Measurements from ENCODE around the gene HSPA5.
"Not testable (repeated sequence)": the region's sequence is repeated elsewhere in the genome, so short reads cannot be mapped to it uniquely, and the experiment has no call there.

The HSPA5 gene

GRCh38 chr9:125238127-125238914 is 2.8 kb downstream of the HSPA5 start:
- TF ChIP-seq EZH2 (IDR thresholded peaks at IDR 0.05; ENCODE audit: borderline replicate concordance, low read depth, low read length, severe bottlenecking), result no peak
- no peak for TF ChIP-seq CTCF (IDR thresholded peaks at IDR 0.05; ENCODE audit: borderline replicate concordance, extremely low read depth, low read length, poor library complexity, severe bottlenecking)
- H3K9ac ChIP-seq (ENCODE audit: low read depth, low read length), result peak overlapping the region; percentile 100
- H3K4me3 ChIP-seq (ENCODE audit: low read depth in 1 of 2, low read length in 2 of 2), result peak overlapping the region in 1 of 2 experiments; percentile 100; a peak in 1 of 4 replicates
- peaks cover 68% of the 10 kb centered on the region for H3K79me2 ChIP-seq (ENCODE audit: insufficient read depth, low read length)
- H3K9me3 ChIP-seq (ENCODE audit: insufficient read depth, low read length, severe bottlenecking), result no peaks in the 10 kb centered on the region
- H4K20me1 ChIP-seq (ENCODE audit: insufficient read depth, low read length), result peaks cover 27% of the 10 kb centered on the region
- H3K27me3 ChIP-seq (ENCODE audit: insufficient read depth, low read length, poor library complexity), result no peaks in the 10 kb centered on the region
- H3K36me3 ChIP-seq (ENCODE audit: insufficient read depth, low read length), result peaks cover 69% of the 10 kb centered on the region
- H3K4me2 ChIP-seq (ENCODE audit: insufficient read depth, low read length), result peak overlapping the region; percentile 97
- H2AFZ ChIP-seq (ENCODE audit: low read depth, low read length), result no peak overlapping the region
- ATAC-seq (ENCODE audit: insufficient read depth, low read depth) (no peak), DNase-seq (no peak)
- H3K27ac ChIP-seq (ENCODE audit: low read length), result no peak overlapping the region
- H3K4me1 ChIP-seq (ENCODE audit: insufficient read depth, low read length), result peaks cover 45% of the 10 kb centered on the region

GRCh38 chr9:125236520-125237159 is 4.5 kb downstream of the HSPA5 start:
- not testable (repeated sequence) for H3K9me3 ChIP-seq (ENCODE audit: insufficient read depth, low read length, severe bottlenecking); H3K9ac ChIP-seq (ENCODE audit: low read depth, low read length); DNase-seq; H2AFZ ChIP-seq (ENCODE audit: low read depth, low read length); H3K4me3 ChIP-seq (ENCODE audit: low read depth in 1 of 2, low read length in 2 of 2); H3K27ac ChIP-seq (ENCODE audit: low read length); H3K27me3 ChIP-seq (ENCODE audit: insufficient read depth, low read length, poor library complexity); ATAC-seq (ENCODE audit: insufficient read depth, low read depth)
- H4K20me1 ChIP-seq (ENCODE audit: insufficient read depth, low read length), result peaks cover 27% of the 10 kb centered on the region
- H3K36me3 ChIP-seq (ENCODE audit: insufficient read depth, low read length), result peaks cover 74% of the 10 kb centered on the region
- peak overlapping the region; percentile 97; the same call in 1 of the 2 replicates for H3K4me2 ChIP-seq (ENCODE audit: insufficient read depth, low read length)
- H3K4me1 ChIP-seq (ENCODE audit: insufficient read depth, low read length), result peaks cover 38% of the 10 kb centered on the region
- peaks cover 60% of the 10 kb centered on the region for H3K79me2 ChIP-seq (ENCODE audit: insufficient read depth, low read length)

- no peak for TF ChIP-seq EZH2 (IDR thresholded peaks at IDR 0.05; ENCODE audit: borderline replicate concordance, low read depth, low read length, severe bottlenecking)
- no peak for TF ChIP-seq CTCF (IDR thresholded peaks at IDR 0.05; ENCODE audit: borderline replicate concordance, extremely low read depth, low read length, poor library complexity, severe bottlenecking)
- H3K27ac ChIP-seq (ENCODE audit: low read length), result no peak overlapping the region
- H3K27me3 ChIP-seq (ENCODE audit: insufficient read depth, low read length, poor library complexity), result no peaks in the 10 kb centered on the region
- H3K4me2 ChIP-seq (ENCODE audit: insufficient read depth, low read length), result peak overlapping the region; percentile 97; the same call in 1 of the 2 replicates
- no peak overlapping the region for H3K4me3 ChIP-seq (ENCODE audit: low read depth in 1 of 2, low read length in 2 of 2)
- H4K20me1 ChIP-seq (ENCODE audit: insufficient read depth, low read length), result peaks cover 27% of the 10 kb centered on the region
- H3K9ac ChIP-seq (ENCODE audit: low read depth, low read length), result no peak overlapping the region
- ATAC-seq (ENCODE audit: insufficient read depth, low read depth), result no peak
- peaks cover 38% of the 10 kb centered on the region for H3K4me1 ChIP-seq (ENCODE audit: insufficient read depth, low read length)
- H3K36me3 ChIP-seq (ENCODE audit: insufficient read depth, low read length), result peaks cover 74% of the 10 kb centered on the region
- H3K9me3 ChIP-seq (ENCODE audit: insufficient read depth, low read length, severe bottlenecking), result no peaks in the 10 kb centered on the region
- no peak for DNase-seq
- H2AFZ ChIP-seq (ENCODE audit: low read depth, low read length), result no peak overlapping the region
- H3K79me2 ChIP-seq (ENCODE audit: insufficient read depth, low read length), result peaks cover 57% of the 10 kb centered on the region
Measured at GRCh38 chr9:125235804-125236519, 5.2 kb downstream of the HSPA5 start.

GRCh38 chr9:125234099-125234498 is 7.0 kb downstream of the HSPA5 start:
- not testable (repeated sequence) for H2AFZ ChIP-seq (ENCODE audit: low read depth, low read length); H3K9ac ChIP-seq (ENCODE audit: low read depth, low read length); H3K27me3 ChIP-seq (ENCODE audit: insufficient read depth, low read length, poor library complexity); H3K4me3 ChIP-seq (ENCODE audit: low read depth in 1 of 2, low read length in 2 of 2); H3K27ac ChIP-seq (ENCODE audit: low read length); DNase-seq; H3K4me2 ChIP-seq (ENCODE audit: insufficient read depth, low read length); H3K9me3 ChIP-seq (ENCODE audit: insufficient read depth, low read length, severe bottlenecking); ATAC-seq (ENCODE audit: insufficient read depth, low read depth)
- H4K20me1 ChIP-seq (ENCODE audit: insufficient read depth, low read length), result peaks cover 12% of the 10 kb centered on the region
- H3K36me3 ChIP-seq (ENCODE audit: insufficient read depth, low read length), result peaks cover 60% of the 10 kb centered on the region
- peaks cover 25% of the 10 kb centered on the region for H3K4me1 ChIP-seq (ENCODE audit: insufficient read depth, low read length)
- peaks cover 39% of the 10 kb centered on the region for H3K79me2 ChIP-seq (ENCODE audit: insufficient read depth, low read length)
